Breast epithelium (tissue), 4 donors: Measurements from ENCODE around the gene CYP27C1. TPM values are rescaled to one million over a fixed set of nuclear protein-coding genes. Genes with fewer than 3 reads are reported as not detected.

Experiments
- DNase-seq, 2 donors: peaks; one replicate each; pipeline ENCODE4 v3.0.0-alpha.2; 2019; ENCODE audit warnings: low spot score in 2 of 2
- H3K27ac ChIP-seq, 2 donors: fragments of 200-600 bp; sonication (generic) in 1 of 2; one replicate each; pipeline ENCODE4 v1.5.1; 2016 to 2019; ENCODE audit warnings: mild to moderate bottlenecking in 1 of 2
- H3K27me3 ChIP-seq, 2 donors: fragments of 200-600 bp; sonication (generic) in 1 of 2; one replicate each; pipeline versions ENCODE4 v1.5.1 to v1.6.0; 2017 to 2019; ENCODE audit warnings: control low read depth in 1 of 2, mild to moderate bottlenecking in 1 of 2
- H3K36me3 ChIP-seq: fragments of 200-600 bp; one replicate; pipeline ENCODE4 v1.5.1; 2019
- H3K4me1 ChIP-seq, 2 donors: fragments of 200-600 bp; sonication (generic); one replicate each; pipeline ENCODE4 v1.5.1; 2016 to 2019; ENCODE audit warnings: control low read depth in 1 of 2
- H3K4me3 ChIP-seq, 3 donors: fragments of 200-600 bp; sonication (generic); 1 replicate in 2 of 3; 2 replicates in 1 of 3; pipeline ENCODE4 v1.5.1; 2016 to 2019; ENCODE audit warnings: mild to moderate bottlenecking in 3 of 3, moderate library complexity in 2 of 3
- H3K9me3 ChIP-seq, 2 donors: fragments of 200-600 bp; sonication (generic) in 1 of 2; one replicate each; pipeline ENCODE4 v1.5.1; 2016 to 2019; ENCODE audit warnings: control low read depth in 1 of 2
- CTCF ChIP-seq, 3 donors: fragments of 450-650 bp; IDR thresholded peaks; one replicate each; pipeline ENCODE4 v1.5.1; 2016 to 2017; ENCODE audit warnings: antibody characterized with exemption in 3 of 3, mild to moderate bottlenecking in 3 of 3, moderate library complexity in 3 of 3
- POLR2A ChIP-seq: fragments of 450-650 bp; IDR thresholded peaks from one replicate; pipeline ENCODE4 v1.6.1; 2016; ENCODE audit warnings: antibody characterized with exemption, mild to moderate bottlenecking, moderate library complexity
- POLR2AphosphoS5 ChIP-seq, 3 donors: sonication (generic); formaldehyde crosslinking; IDR thresholded peaks; one replicate each; pipeline ENCODE4 v1.6.1; 2017; ENCODE audit warnings: antibody characterized with exemption in 3 of 3
- intact Hi-C: fragments of 100-400 bp; cut with DNase I; formaldehyde crosslinking; loops from one replicate; pipeline ENCODE4 v1.15.1; 2023; ENCODE audit warnings: low total_unique reads
- total RNA-seq, 3 donors: library from RNA; depleted of rRNA; stranded (reverse); fragments of >200 nt; gene quantifications; one replicate each; pipeline ENCODE4 v1.1.0, GENCODE V29; 2016

The CYP27C1 gene
- total RNA-seq, 3 donors from 2014 or later = 0.29 to 0.48 (median 0.33) TPM

GRCh38 chr2:127187831-127188230 lies 32.3 kb downstream of the CYP27C1 start:
- no peak for TF ChIP-seq CTCF (IDR thresholded peaks at IDR 0.05)
- TF ChIP-seq POLR2A = no peak
- TF ChIP-seq POLR2AphosphoS5 (IDR thresholded peaks at IDR 0.05) = no peak
- Histone ChIP-seq H3K4me3 (no peak overlapping the region), H3K9me3 (no peaks in the 10 kb centered on the region), H3K36me3 (no peaks in the 10 kb centered on the region), H3K27ac (no peak overlapping the region), H3K4me1 (no peaks in the 10 kb centered on the region), H3K27me3 (no peaks in the 10 kb centered on the region)
- DNase-seq = no peak
- intact Hi-C loops = no loop called here

- no peaks in the 10 kb centered on the region for H3K9me3 ChIP-seq
- H3K4me3 ChIP-seq = no peak overlapping the region
- H3K27me3 ChIP-seq = no peaks in the 10 kb centered on the region
- TF ChIP-seq POLR2A (no peak), POLR2AphosphoS5 (IDR thresholded peaks at IDR 0.05) (no peak), CTCF (IDR thresholded peaks at IDR 0.05) (no peak)
- H3K4me1 ChIP-seq = no peaks in the 10 kb centered on the region
- H3K36me3 ChIP-seq = no peaks in the 10 kb centered on the region
- H3K27ac ChIP-seq = no peak overlapping the region
- DNase-seq = no peak
- intact Hi-C loops = no loop called here
These were observed 32.9 kb downstream of the CYP27C1 start for GRCh38 chr2:127187081-127187775.

- H3K27ac ChIP-seq = no peak overlapping the region
- TF ChIP-seq POLR2A (no peak), POLR2AphosphoS5 (IDR thresholded peaks at IDR 0.05) (no peak)
- intact Hi-C loops = no loop called here
- no peaks in the 10 kb centered on the region for H3K36me3 ChIP-seq
- DNase-seq = no peak
- no peaks in the 10 kb centered on the region for H3K4me1 ChIP-seq
- H3K4me3 ChIP-seq = no peak overlapping the region
- H3K9me3 ChIP-seq = no peaks in the 10 kb centered on the region
- H3K27me3 ChIP-seq = no peaks in the 10 kb centered on the region
These were observed 34.4 kb downstream of the CYP27C1 start for GRCh38 chr2:127185705-127186104.

- Histone ChIP-seq H3K4me3 (no peak overlapping the region), H3K36me3 (no peaks in the 10 kb centered on the region), H3K27ac (no peak overlapping the region), H3K27me3 (no peaks in the 10 kb centered on the region), H3K9me3 (no peaks in the 10 kb centered on the region), H3K4me1 (no peaks in the 10 kb centered on the region)
- TF ChIP-seq CTCF (IDR thresholded peaks at IDR 0.05) = no peak
- TF ChIP-seq POLR2AphosphoS5 (IDR thresholded peaks at IDR 0.05) = no peak
- no peak for TF ChIP-seq POLR2A
- DNase-seq = no peak
- intact Hi-C loops = no loop called here
These were observed 35.0 kb downstream of the CYP27C1 start for GRCh38 chr2:127185093-127185492.

GRCh38 chr2:127183771-127184170 lies 36.3 kb downstream of the CYP27C1 start:
- intact Hi-C loops = no loop called here
- no peaks in the 10 kb centered on the region for H3K36me3 ChIP-seq
- H3K27ac ChIP-seq = no peak overlapping the region
- no peak for TF ChIP-seq POLR2A
- TF ChIP-seq CTCF (IDR thresholded peaks at IDR 0.05) = no peak
- no peak for TF ChIP-seq POLR2AphosphoS5 (IDR thresholded peaks at IDR 0.05)
- H3K9me3 ChIP-seq = no peaks in the 10 kb centered on the region
- H3K4me1 ChIP-seq = no peaks in the 10 kb centered on the region
- H3K27me3 ChIP-seq = no peaks in the 10 kb centered on the region
- no peak for DNase-seq
- no peak overlapping the region for H3K4me3 ChIP-seq
